WTC11 (cell line): ENCODE measurements around the gene SLC26A2. TPM values are rescaled to one million over a fixed set of nuclear protein-coding genes. Genes with fewer than 3 reads are reported as not detected.

ENCODE experiments used
- ATAC-seq: fragments of 200-7000 bp; cut with Tn5 transposase; 2 replicates; pipeline ENCODE4 v1.10.0; 2021; ENCODE audit warnings: mild to moderate bottlenecking, moderate library complexity
- CTCF ChIA-PET: fragments of 300-600 bp; sonication (Branson Sonifier 250); formaldehyde crosslinking; loops from one replicate; lab custom pipeline; 2021; ENCODE audit warnings: antibody characterized with exemption; lab: Charles Lee
- POLR2A ChIA-PET: fragments of 350-600 bp; sonication (Branson Sonifier 250); formaldehyde crosslinking; loops from one replicate; lab custom pipeline; 2021; ENCODE audit warnings: antibody characterized with exemption; lab: Charles Lee
- DNase-seq: peaks from one replicate; pipeline ENCODE4 v3.0.0; 2021; ENCODE audit warnings: low spot score
- H3K27ac Mint-ChIP-seq: 2 replicates; pipeline ENCODE4 v1.8.0; 2021; ENCODE audit warnings: mixed read lengths
- H3K27me3 Mint-ChIP-seq: 2 replicates; pipeline ENCODE4 v1.8.0; 2021; ENCODE audit warnings: low read depth, mild to moderate bottlenecking, moderate library complexity, mixed read lengths
- H3K36me3 Mint-ChIP-seq: 2 replicates; pipeline ENCODE4 v1.8.0; 2021; ENCODE audit warnings: mixed read lengths
- H3K4me1 Mint-ChIP-seq: 2 replicates; pipeline ENCODE4 v1.8.0; 2022; ENCODE audit warnings: mixed read lengths
- H3K4me3 Mint-ChIP-seq: 2 replicates; pipeline ENCODE4 v1.8.0; 2021; ENCODE audit warnings: mild to moderate bottlenecking, moderate library complexity, mixed read lengths
- H3K9me3 Mint-ChIP-seq: 2 replicates; pipeline ENCODE4 v1.8.0; 2021; ENCODE audit warnings: mixed read lengths
- ARID4B ChIP-seq: sonication (generic); formaldehyde crosslinking; IDR thresholded peaks from 2 replicates; pipeline ENCODE4 v1.8.0; 2023; ENCODE audit warnings: missing genetic modification reagents, mild to moderate bottlenecking, borderline replicate concordance
- EMX1 ChIP-seq: fragments of 250-450 bp; sonication (Bioruptor Pico); IDR thresholded peaks from 2 replicates; pipeline ENCODE4 v1.8.0; 2021; ENCODE audit warnings: mild to moderate bottlenecking
- ESRRA ChIP-seq: sonication (generic); formaldehyde crosslinking; IDR thresholded peaks from 2 replicates; pipeline ENCODE4 v1.8.1; 2022; ENCODE audit warnings: mild to moderate bottlenecking, missing genetic modification reagents, borderline replicate concordance
- FOXJ3 ChIP-seq: sonication (generic); formaldehyde crosslinking; IDR thresholded peaks from 2 replicates; pipeline ENCODE4 v1.9.0; 2021; ENCODE audit warnings: missing genetic modification reagents, mild to moderate bottlenecking, borderline replicate concordance
- GABPB1 ChIP-seq: sonication (generic); formaldehyde crosslinking; IDR thresholded peaks from 2 replicates; pipeline ENCODE4 v1.8.1; 2023; ENCODE audit warnings: mild to moderate bottlenecking, missing genetic modification reagents
- GTF2I ChIP-seq: fragments of 250-450 bp; sonication (Bioruptor Pico); conservative IDR thresholded peaks from 2 replicates; pipeline ENCODE4 v1.4.0; 2021; ENCODE audit warnings: mild to moderate bottlenecking
- IRF2 ChIP-seq: sonication (generic); formaldehyde crosslinking; IDR thresholded peaks from 2 replicates; pipeline ENCODE4 v1.8.0; 2022; ENCODE audit warnings: low read depth, missing genetic modification reagents, borderline replicate concordance
- MXD4 ChIP-seq: fragments of 250-450 bp; sonication (Bioruptor Pico); IDR thresholded peaks from 2 replicates; pipeline ENCODE4 v1.8.0; 2021; ENCODE audit warnings: mild to moderate bottlenecking, moderate library complexity, borderline replicate concordance
- NR1H2 ChIP-seq: sonication (generic); formaldehyde crosslinking; IDR thresholded peaks from 2 replicates; pipeline ENCODE4 v1.9.0; 2021; ENCODE audit warnings: mild to moderate bottlenecking, moderate library complexity, missing genetic modification reagents
- NR2C2 ChIP-seq: sonication (generic); formaldehyde crosslinking; IDR thresholded peaks from 2 replicates; pipeline ENCODE4 v1.8.0; 2022; ENCODE audit warnings: mild to moderate bottlenecking, missing genetic modification reagents
- OVOL2 ChIP-seq: fragments of 250-450 bp; sonication (Bioruptor Pico); IDR thresholded peaks from 2 replicates; pipeline ENCODE4 v1.9.0; 2021; ENCODE audit warnings: mild to moderate bottlenecking, borderline replicate concordance
- PRRX2 ChIP-seq: fragments of 250-450 bp; sonication (Bioruptor Pico); IDR thresholded peaks from 2 replicates; pipeline ENCODE4 v1.8.0; 2021; ENCODE audit warnings: mild to moderate bottlenecking
- RORB ChIP-seq: fragments of 250-450 bp; sonication (Bioruptor Pico); IDR thresholded peaks from 2 replicates; pipeline ENCODE4 v1.9.0; 2021; ENCODE audit warnings: mild to moderate bottlenecking
- SMAD4 ChIP-seq: sonication (generic); formaldehyde crosslinking; IDR thresholded peaks from 2 replicates; pipeline ENCODE4 v1.8.0; 2022; ENCODE audit warnings: mild to moderate bottlenecking, missing genetic modification reagents
- SP1 ChIP-seq: sonication (generic); formaldehyde crosslinking; conservative IDR thresholded peaks from 2 replicates; pipeline ENCODE4 v1.8.1; 2022; ENCODE audit warnings: missing genetic modification reagents
- ZNF121 ChIP-seq: sonication (generic); formaldehyde crosslinking; IDR thresholded peaks from 2 replicates; pipeline ENCODE4 v1.8.0; 2023; ENCODE audit warnings: missing genetic modification reagents
- ZNF423 ChIP-seq: fragments of 250-450 bp; sonication (Bioruptor Pico); IDR thresholded peaks from 2 replicates; pipeline ENCODE4 v2.1.2; 2022; ENCODE audit warnings: mild to moderate bottlenecking, moderate library complexity
- ZNF671 ChIP-seq: fragments of 250-450 bp; sonication (Bioruptor Pico); IDR thresholded peaks from 2 replicates; pipeline ENCODE4 v1.8.0; 2021; ENCODE audit warnings: mild to moderate bottlenecking
- total RNA-seq: library from RNA; stranded (reverse); gene quantifications from 3 replicates; pipeline ENCODE4 v1.2.3, GENCODE V29; 2021
- TF ChIP-seq, protein P1 (sequence below): sonication (generic); formaldehyde crosslinking; conservative IDR thresholded peaks from 2 replicates; pipeline ENCODE4 v1.8.1; 2023; ENCODE audit warnings: mild to moderate bottlenecking, low read depth, missing genetic modification reagents, moderate library complexity
- TF ChIP-seq, protein P2 (sequence below): sonication (generic); formaldehyde crosslinking; IDR thresholded peaks from 2 replicates; pipeline ENCODE4 v1.8.0; 2022; ENCODE audit warnings: missing genetic modification reagents

SLC26A2 gene
- total RNA-seq, 1 experiment from 2014 or later = 11.1 TPM

- Mint-ChIP-seq H3K27ac (no peak overlapping the region), H3K27me3 (no peaks in the 10 kb centered on the region), H3K9me3 (no peaks in the 10 kb centered on the region), H3K36me3 (no peaks in the 10 kb centered on the region), H3K4me1 (no peaks in the 10 kb centered on the region), H3K4me3 (no peak overlapping the region)
- ChIA-PET POLR2A (no interaction called here), CTCF (interaction anchor here (0.9 to 1.1 kb wide), 2 partner anchors 60 kb away, joined by 3 to 5 read pairs; no protein-coding TSS in a partner anchor)
- TF ChIP-seq GTF2I (CRISPR knock-in tag) (no peak), RORB (CRISPR knock-in tag) (no peak), IRF2 (CRISPR knock-in tag) (no peak), PRRX2 (CRISPR knock-in tag) (no peak), ESRRA (CRISPR knock-in tag) (no peak), NR1H2 (CRISPR knock-in tag) (no peak), ZNF121 (CRISPR knock-in tag) (no peak)
- TF ChIP-seq, protein P1, sequence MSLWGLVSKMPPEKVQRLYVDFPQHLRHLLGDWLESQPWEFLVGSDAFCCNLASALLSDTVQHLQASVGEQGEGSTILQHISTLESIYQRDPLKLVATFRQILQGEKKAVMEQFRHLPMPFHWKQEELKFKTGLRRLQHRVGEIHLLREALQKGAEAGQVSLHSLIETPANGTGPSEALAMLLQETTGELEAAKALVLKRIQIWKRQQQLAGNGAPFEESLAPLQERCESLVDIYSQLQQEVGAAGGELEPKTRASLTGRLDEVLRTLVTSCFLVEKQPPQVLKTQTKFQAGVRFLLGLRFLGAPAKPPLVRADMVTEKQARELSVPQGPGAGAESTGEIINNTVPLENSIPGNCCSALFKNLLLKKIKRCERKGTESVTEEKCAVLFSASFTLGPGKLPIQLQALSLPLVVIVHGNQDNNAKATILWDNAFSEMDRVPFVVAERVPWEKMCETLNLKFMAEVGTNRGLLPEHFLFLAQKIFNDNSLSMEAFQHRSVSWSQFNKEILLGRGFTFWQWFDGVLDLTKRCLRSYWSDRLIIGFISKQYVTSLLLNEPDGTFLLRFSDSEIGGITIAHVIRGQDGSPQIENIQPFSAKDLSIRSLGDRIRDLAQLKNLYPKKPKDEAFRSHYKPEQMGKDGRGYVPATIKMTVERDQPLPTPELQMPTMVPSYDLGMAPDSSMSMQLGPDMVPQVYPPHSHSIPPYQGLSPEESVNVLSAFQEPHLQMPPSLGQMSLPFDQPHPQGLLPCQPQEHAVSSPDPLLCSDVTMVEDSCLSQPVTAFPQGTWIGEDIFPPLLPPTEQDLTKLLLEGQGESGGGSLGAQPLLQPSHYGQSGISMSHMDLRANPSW (CRISPR knock-in tag) = no peak
- no peak for ATAC-seq
- no peak for DNase-seq
Measured at GRCh38 chr5:149930749-149931574, 29.6 kb upstream of the SLC26A2 start.

GRCh38 chr5:149931992-149932436 is 28.5 kb upstream of the SLC26A2 start:
- TF ChIP-seq MXD4 = no peak
- TF ChIP-seq SMAD4 (CRISPR knock-in tag) = no peak
- no peak for TF ChIP-seq NR2C2
- TF ChIP-seq, protein P2, sequence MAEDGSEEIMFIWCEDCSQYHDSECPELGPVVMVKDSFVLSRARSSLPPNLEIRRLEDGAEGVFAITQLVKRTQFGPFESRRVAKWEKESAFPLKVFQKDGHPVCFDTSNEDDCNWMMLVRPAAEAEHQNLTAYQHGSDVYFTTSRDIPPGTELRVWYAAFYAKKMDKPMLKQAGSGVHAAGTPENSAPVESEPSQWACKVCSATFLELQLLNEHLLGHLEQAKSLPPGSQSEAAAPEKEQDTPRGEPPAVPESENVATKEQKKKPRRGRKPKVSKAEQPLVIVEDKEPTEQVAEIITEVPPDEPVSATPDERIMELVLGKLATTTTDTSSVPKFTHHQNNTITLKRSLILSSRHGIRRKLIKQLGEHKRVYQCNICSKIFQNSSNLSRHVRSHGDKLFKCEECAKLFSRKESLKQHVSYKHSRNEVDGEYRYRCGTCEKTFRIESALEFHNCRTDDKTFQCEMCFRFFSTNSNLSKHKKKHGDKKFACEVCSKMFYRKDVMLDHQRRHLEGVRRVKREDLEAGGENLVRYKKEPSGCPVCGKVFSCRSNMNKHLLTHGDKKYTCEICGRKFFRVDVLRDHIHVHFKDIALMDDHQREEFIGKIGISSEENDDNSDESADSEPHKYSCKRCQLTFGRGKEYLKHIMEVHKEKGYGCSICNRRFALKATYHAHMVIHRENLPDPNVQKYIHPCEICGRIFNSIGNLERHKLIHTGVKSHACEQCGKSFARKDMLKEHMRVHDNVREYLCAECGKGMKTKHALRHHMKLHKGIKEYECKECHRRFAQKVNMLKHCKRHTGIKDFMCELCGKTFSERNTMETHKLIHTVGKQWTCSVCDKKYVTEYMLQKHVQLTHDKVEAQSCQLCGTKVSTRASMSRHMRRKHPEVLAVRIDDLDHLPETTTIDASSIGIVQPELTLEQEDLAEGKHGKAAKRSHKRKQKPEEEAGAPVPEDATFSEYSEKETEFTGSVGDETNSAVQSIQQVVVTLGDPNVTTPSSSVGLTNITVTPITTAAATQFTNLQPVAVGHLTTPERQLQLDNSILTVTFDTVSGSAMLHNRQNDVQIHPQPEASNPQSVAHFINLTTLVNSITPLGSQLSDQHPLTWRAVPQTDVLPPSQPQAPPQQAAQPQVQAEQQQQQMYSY (CRISPR knock-in tag) = no peak
- ChIA-PET POLR2A (no interaction called here), CTCF (interaction anchor here (0.9 to 1.6 kb wide), 2 partner anchors 24 to 59 kb away, joined by 3 to 5 read pairs; no protein-coding TSS in a partner anchor)
- H3K27me3 Mint-ChIP-seq = no peaks in the 10 kb centered on the region
- H3K9me3 Mint-ChIP-seq = no peaks in the 10 kb centered on the region
- no peak for DNase-seq
- H3K36me3 Mint-ChIP-seq = no peaks in the 10 kb centered on the region
- no peak overlapping the region for H3K27ac Mint-ChIP-seq
- no peak for ATAC-seq
- no peak overlapping the region for H3K4me3 Mint-ChIP-seq
- no peaks in the 10 kb centered on the region for H3K4me1 Mint-ChIP-seq

GRCh38 chr5:149932445-149933350 is 27.9 kb upstream of the SLC26A2 start:
- no peak overlapping the region for H3K4me3 Mint-ChIP-seq
- peak; percentile 49 for DNase-seq
- POLR2A ChIA-PET = interaction anchor here (0.6 kb wide), 1 partner anchor 357 kb away, joined by 7 read pairs; no protein-coding TSS in a partner anchor
- no peaks in the 10 kb centered on the region for H3K36me3 Mint-ChIP-seq
- no peak overlapping the region for H3K27ac Mint-ChIP-seq
- CTCF ChIA-PET = interaction anchor here (0.9 to 2.1 kb wide), 6 partner anchors 16 to 99 kb away, joined by 3 to 11 read pairs (median 6); partner anchors contain the start of gene SLC26A2
- ATAC-seq = peak; percentile 97
- H3K27me3 Mint-ChIP-seq = no peaks in the 10 kb centered on the region
- H3K4me1 Mint-ChIP-seq = no peaks in the 10 kb centered on the region
- H3K9me3 Mint-ChIP-seq = no peaks in the 10 kb centered on the region
- no peak for TF ChIP-seq ZNF671
- no peak for TF ChIP-seq FOXJ3
- TF ChIP-seq SP1 (CRISPR knock-in tag) = no peak
- no peak for TF ChIP-seq EMX1
- TF ChIP-seq GABPB1 = no peak
- no peak for TF ChIP-seq ZNF423 (CRISPR knock-in tag)
- TF ChIP-seq ARID4B = no peak
- no peak for TF ChIP-seq OVOL2 (CRISPR knock-in tag)
